ENCODE results near the gene EIF5AL1.
"Not testable (repeated sequence)": the region's sequence is repeated elsewhere in the genome, so short reads cannot be mapped to it uniquely, and the experiment has no call there.

DNA sequence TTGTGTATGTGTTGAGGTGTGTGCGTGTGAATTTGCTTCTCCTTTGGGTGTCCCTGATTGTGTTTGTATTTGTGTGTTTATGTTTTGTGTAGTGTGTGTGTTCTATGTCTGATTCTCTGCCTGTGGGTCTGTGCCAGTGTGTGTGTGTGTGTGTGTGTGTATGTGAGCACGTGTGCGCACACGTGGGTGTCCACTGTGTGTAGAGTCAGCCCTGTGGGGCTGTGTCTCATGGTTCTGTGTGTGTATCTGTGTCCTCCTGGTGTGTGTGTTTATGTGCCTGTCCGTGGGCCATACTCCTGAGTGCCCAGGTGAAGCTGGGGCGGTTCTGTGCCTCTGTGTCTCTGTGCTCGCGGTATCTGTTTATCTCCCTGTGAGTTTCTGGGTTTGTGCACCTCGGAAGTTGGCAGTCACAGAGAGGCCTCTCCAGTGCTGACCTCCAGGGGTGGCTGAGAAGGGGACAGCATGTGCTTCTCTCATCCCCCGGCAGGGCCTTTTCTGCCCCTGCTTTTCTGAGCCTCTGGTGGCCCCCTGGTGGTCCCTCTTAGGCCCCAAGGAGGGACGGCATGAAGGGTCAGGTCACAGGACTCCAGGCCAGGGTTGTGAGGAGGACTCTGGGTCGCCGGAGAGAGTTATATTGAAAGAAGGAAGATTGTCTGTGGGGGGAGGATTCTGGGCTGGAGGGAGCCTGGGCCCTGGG lies 11.0 kb downstream of the EIF5AL1 start:
- not testable (repeated sequence) for TF ChIP-seq POLR2A, EP300 (IDR thresholded peaks at IDR 0.05)
- TF ChIP-seq, protein P1, sequence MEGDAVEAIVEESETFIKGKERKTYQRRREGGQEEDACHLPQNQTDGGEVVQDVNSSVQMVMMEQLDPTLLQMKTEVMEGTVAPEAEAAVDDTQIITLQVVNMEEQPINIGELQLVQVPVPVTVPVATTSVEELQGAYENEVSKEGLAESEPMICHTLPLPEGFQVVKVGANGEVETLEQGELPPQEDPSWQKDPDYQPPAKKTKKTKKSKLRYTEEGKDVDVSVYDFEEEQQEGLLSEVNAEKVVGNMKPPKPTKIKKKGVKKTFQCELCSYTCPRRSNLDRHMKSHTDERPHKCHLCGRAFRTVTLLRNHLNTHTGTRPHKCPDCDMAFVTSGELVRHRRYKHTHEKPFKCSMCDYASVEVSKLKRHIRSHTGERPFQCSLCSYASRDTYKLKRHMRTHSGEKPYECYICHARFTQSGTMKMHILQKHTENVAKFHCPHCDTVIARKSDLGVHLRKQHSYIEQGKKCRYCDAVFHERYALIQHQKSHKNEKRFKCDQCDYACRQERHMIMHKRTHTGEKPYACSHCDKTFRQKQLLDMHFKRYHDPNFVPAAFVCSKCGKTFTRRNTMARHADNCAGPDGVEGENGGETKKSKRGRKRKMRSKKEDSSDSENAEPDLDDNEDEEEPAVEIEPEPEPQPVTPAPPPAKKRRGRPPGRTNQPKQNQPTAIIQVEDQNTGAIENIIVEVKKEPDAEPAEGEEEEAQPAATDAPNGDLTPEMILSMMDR (IDR thresholded peaks at IDR 0.05) = not testable (repeated sequence)

Measured in tibial nerve (tissue), 4 donors.